ENCODE data around the gene DACT3.

DACT3 gene, protein sequence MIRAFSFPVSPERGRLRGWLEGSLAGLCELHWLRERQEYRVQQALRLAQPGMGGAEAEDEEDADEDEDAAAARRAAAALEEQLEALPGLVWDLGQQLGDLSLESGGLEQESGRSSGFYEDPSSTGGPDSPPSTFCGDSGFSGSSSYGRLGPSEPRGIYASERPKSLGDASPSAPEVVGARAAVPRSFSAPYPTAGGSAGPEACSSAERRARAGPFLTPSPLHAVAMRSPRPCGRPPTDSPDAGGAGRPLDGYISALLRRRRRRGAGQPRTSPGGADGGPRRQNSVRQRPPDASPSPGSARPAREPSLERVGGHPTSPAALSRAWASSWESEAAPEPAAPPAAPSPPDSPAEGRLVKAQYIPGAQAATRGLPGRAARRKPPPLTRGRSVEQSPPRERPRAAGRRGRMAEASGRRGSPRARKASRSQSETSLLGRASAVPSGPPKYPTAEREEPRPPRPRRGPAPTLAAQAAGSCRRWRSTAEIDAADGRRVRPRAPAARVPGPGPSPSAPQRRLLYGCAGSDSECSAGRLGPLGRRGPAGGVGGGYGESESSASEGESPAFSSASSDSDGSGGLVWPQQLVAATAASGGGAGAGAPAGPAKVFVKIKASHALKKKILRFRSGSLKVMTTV

DNA sequence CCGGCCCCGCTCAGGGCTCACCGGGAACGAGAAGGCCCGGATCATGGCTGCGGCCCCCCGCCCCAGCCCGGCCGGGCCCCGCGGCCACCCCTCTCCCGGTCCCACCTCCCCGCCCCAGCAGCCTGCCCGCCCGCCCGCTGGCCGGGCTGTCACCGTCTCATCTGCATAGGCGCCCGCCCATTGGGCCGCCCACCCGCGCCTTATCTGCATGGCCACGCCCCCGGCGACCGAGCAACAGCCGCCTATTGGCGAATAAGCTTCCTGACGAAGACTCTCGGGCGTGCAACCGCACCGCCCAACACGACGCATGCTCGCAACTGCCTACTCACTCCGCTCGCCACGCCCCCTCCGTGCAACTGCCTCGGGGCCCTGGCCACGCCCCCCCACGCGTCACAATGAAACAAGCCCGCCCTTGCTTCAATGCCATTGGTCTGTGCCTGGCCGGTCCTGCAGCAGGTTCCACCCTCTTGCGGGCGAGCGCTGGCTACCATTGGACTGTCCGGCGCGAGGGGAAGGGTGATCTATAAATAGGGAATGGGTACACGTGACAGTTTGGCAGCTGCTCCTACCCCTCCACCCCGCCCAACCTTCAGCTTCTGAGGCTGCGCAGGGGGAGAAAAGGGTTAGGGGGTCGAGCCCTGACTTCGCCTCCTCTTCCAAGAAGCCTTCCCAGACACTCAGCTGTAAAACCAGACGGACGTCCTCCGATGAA is at the start of gene DACT3:
Gene DACT3, minus strand, starts transcription at position 163 of the 712 bp plus-strand sequence. Its CDS starts 118 bp downstream, at position 45.
- Histone ChIP-seq H3K27me3 (replicated peaks; ENCODE audit: control insufficient read depth, insufficient read depth, low read length) (peaks cover 1% of the 10 kb centered on the region), H3K4me3 (replicated peaks; ENCODE audit: low read depth, low read length) (peak within 1 kb of the TSS; percentile 58), H3K36me3 (ENCODE audit: control insufficient read depth, insufficient read depth, low read length) (no peaks in the 10 kb centered on the region)
- DNase-seq (ENCODE audit: extremely low read depth, insufficient read length): peak; percentile 100
- TF ChIP-seq, protein P1, sequence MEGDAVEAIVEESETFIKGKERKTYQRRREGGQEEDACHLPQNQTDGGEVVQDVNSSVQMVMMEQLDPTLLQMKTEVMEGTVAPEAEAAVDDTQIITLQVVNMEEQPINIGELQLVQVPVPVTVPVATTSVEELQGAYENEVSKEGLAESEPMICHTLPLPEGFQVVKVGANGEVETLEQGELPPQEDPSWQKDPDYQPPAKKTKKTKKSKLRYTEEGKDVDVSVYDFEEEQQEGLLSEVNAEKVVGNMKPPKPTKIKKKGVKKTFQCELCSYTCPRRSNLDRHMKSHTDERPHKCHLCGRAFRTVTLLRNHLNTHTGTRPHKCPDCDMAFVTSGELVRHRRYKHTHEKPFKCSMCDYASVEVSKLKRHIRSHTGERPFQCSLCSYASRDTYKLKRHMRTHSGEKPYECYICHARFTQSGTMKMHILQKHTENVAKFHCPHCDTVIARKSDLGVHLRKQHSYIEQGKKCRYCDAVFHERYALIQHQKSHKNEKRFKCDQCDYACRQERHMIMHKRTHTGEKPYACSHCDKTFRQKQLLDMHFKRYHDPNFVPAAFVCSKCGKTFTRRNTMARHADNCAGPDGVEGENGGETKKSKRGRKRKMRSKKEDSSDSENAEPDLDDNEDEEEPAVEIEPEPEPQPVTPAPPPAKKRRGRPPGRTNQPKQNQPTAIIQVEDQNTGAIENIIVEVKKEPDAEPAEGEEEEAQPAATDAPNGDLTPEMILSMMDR (IDR thresholded peaks at IDR 0.05; ENCODE audit: insufficient read depth, low read length, poor library complexity, severe bottlenecking): no peak

DNA sequence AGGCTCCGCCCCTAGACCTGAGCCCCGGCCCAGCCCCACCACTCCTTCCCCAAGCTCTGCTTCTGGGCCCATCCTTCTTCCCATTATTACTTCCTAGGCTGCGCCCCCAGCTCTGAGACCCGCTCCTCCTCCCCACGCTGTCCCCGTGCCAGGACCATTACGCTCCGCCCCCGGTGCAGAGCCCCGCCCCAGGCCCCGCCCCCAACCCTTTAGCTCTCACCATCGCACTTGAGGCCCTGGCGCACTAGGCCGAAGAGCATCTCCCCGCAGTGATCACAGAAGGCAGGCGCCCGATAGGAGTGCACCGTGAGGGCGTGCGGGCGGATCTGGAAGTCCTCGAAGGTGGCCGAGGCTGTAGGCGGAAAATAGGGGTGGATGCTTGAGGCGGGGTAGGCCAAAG is 49.7 kb upstream of the DACT3 start:
- H3K36me3 ChIP-seq (ENCODE audit: control insufficient read depth, insufficient read depth, low read length): peaks cover 15% of the 10 kb centered on the region
- TF ChIP-seq, protein P1 (IDR thresholded peaks at IDR 0.05; ENCODE audit: insufficient read depth, low read length, poor library complexity, severe bottlenecking): no peak
- DNase-seq (ENCODE audit: extremely low read depth, insufficient read length): no peak
- no peak overlapping the region for H3K4me3 ChIP-seq (replicated peaks; ENCODE audit: low read depth, low read length)
- H3K27me3 ChIP-seq (replicated peaks; ENCODE audit: control insufficient read depth, insufficient read depth, low read length): no peaks in the 10 kb centered on the region

DNA sequence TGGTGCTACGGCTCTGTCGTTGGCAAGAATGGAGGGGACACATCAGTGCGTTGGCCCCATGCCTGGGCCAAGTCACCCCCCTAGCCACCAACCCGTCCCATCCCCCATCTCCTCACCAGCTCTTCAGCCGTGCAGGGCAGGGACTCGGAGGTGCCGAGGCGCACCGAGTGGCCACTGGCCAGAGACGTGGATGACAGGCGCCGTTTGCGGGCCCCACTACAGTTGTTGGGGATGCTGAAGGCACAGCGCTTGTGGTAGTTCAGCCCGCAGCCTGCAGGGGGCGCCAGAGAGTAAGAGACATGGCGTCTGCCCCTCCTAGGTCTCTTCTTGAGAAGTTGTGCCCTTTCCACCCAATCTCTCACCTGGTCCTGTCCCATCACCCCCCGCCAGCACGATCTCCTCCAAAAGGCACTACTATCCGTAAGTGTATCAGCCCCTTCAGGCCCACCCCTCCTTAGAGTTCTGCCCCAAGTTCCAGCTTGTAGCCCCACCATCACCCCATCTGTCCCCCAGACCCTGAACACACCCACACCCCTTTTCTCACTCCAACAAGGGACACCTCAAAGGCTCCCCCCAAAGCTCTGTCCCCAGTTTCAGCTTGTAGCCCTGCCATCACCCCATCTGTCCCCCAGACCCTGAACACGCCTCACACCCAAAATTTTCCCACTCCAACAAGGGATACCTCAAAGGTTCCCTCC is 43.5 kb upstream of the DACT3 start:
- peak; percentile 69 for DNase-seq (ENCODE audit: extremely low read depth, insufficient read length)
- Histone ChIP-seq H3K27me3 (replicated peaks; ENCODE audit: control insufficient read depth, insufficient read depth, low read length) (no peaks in the 10 kb centered on the region), H3K4me3 (replicated peaks; ENCODE audit: low read depth, low read length) (no peak overlapping the region), H3K36me3 (ENCODE audit: control insufficient read depth, insufficient read depth, low read length) (peaks cover 28% of the 10 kb centered on the region)
- TF ChIP-seq, protein P1 (IDR thresholded peaks at IDR 0.05; ENCODE audit: insufficient read depth, low read length, poor library complexity, severe bottlenecking): peak; percentile 96

DNA sequence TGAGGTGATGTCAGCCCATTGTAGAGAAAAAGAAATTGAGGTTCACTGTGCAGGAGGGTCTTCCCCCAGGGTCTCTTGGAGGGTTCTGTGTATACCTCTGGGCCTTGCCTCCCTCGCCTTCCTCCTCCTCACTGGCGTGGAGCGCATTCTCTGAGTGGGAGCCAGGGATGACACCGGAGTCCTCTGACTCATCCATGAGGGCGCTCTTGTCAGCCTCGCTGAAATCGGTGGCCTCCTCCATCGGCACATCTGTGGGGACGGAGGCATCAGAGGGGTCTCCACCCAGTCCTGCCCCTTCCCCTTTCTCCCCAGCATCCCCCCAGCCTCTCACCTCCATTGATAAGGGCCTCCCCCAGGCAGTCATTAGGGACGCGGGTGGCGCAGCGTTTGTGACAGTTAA is 39.7 kb upstream of the DACT3 start:
- Histone ChIP-seq H3K36me3 (ENCODE audit: control insufficient read depth, insufficient read depth, low read length) (peaks cover 46% of the 10 kb centered on the region), H3K27me3 (replicated peaks; ENCODE audit: control insufficient read depth, insufficient read depth, low read length) (no peaks in the 10 kb centered on the region), H3K4me3 (replicated peaks; ENCODE audit: low read depth, low read length) (no peak overlapping the region)
- DNase-seq (ENCODE audit: extremely low read depth, insufficient read length): no peak
- TF ChIP-seq, protein P1 (IDR thresholded peaks at IDR 0.05; ENCODE audit: insufficient read depth, low read length, poor library complexity, severe bottlenecking): no peak

All from GM06990 (cell line).